A673 (cell line): Measurements from ENCODE around the gene UAP1L1.
"Not testable (repeated sequence)": the region's sequence is repeated elsewhere in the genome, so short reads cannot be mapped to it uniquely, and the experiment has no call there.

Source experiments
- EZH2 ChIP-seq: fragments of 200-600 bp; sonication (generic); IDR thresholded peaks from 2 replicates; pipeline ENCODE4 v1.6.1; 2017; ENCODE audit warnings: borderline replicate concordance, low read depth, mild to moderate bottlenecking, mixed read lengths, antibody characterized with exemption, low read length; ENCODE audit not compliant: poor library complexity, severe bottlenecking
- TF ChIP-seq, protein P1 (sequence below): fragments of 300-800, 200-600 bp; sonication (generic); conservative IDR thresholded peaks from 2 replicates; pipeline ENCODE4 v1.5.1; 2017; ENCODE audit warnings: low read depth, mild to moderate bottlenecking, antibody characterized with exemption, low read length, moderate library complexity, mixed read lengths

GRCh38 chr9:137033481-137033880 is 43.8 kb upstream of the UAP1L1 start:
- TF ChIP-seq EZH2: not testable (repeated sequence)
- TF ChIP-seq, protein P1, sequence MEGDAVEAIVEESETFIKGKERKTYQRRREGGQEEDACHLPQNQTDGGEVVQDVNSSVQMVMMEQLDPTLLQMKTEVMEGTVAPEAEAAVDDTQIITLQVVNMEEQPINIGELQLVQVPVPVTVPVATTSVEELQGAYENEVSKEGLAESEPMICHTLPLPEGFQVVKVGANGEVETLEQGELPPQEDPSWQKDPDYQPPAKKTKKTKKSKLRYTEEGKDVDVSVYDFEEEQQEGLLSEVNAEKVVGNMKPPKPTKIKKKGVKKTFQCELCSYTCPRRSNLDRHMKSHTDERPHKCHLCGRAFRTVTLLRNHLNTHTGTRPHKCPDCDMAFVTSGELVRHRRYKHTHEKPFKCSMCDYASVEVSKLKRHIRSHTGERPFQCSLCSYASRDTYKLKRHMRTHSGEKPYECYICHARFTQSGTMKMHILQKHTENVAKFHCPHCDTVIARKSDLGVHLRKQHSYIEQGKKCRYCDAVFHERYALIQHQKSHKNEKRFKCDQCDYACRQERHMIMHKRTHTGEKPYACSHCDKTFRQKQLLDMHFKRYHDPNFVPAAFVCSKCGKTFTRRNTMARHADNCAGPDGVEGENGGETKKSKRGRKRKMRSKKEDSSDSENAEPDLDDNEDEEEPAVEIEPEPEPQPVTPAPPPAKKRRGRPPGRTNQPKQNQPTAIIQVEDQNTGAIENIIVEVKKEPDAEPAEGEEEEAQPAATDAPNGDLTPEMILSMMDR: not testable (repeated sequence)
